K562 (cell line): ENCODE measurements around the gene CYP24A1. TPM values are rescaled to one million over a fixed set of nuclear protein-coding genes. Genes with fewer than 3 reads are reported as not detected.

Experiments
- ATAC-seq: fragments of 200-7000 bp; cut with Tn5 transposase; 3 replicates; pipeline ENCODE4 v1.9.1; 2020; ENCODE audit warnings: moderate library complexity
- BruUV-seq: library from RNA; stranded (reverse); fragments of 400-500 nt; replicated peaks from 2 replicates; lab custom pipeline; 2021; lab: Mats Ljungman, UMichigan
- CTCF ChIA-PET: fragments of 300-600 bp; formaldehyde crosslinking; extraction: SDS; loops from one replicate; lab custom pipeline; 2021; ENCODE audit warnings: low intra/inter-chr PET ratio; lab: Yijun Ruan, JAX
- POLR2A ChIA-PET: fragments of 300-600, 350-650 bp; sonication (Branson Sonifier 250); formaldehyde crosslinking; extraction: SDS; loops from one replicate; lab custom pipeline; 2021; ENCODE audit warnings: antibody characterized with exemption, inconsistent platforms; lab: Yijun Ruan, JAX
- DNase-seq, 4 experiments: peaks; one replicate each; pipeline versions ENCODE4 v3.0.0 to v3.0.0-alpha.2; 2011 to 2018; ENCODE audit warnings: low spot score in 3 of 4, mixed read lengths in 3 of 4; ENCODE audit errors: extremely low read depth in 1 of 4
- FAIRE-seq: peaks from 2 replicates; lab custom pipeline; 2011; peaks lifted over from hg19 to GRCh38; lab: Jason Lieb, UNC
- H2AFZ ChIP-seq: 2 replicates; pipeline ENCODE4 v1.6.0; 2011; ENCODE audit warnings: low read depth, low read length, control low read depth, inconsistent platforms
- H3K27ac ChIP-seq: fragments of 200-600 bp; 3 replicates; pipeline ENCODE4 v1.8.0; 2011; ENCODE audit warnings: low read depth, mild to moderate bottlenecking, control low read depth, inconsistent platforms, low read length, moderate library complexity, mixed read lengths; ENCODE audit errors: extremely low read depth
- H3K27me3 ChIP-seq, 2 experiments: fragments of 300-600 bp in 1 of 2; 2 replicates in 1 of 2; 3 replicates in 1 of 2; pipeline versions ENCODE4 v1.6.0 to v1.8.0; 2011; ENCODE audit warnings: inconsistent platforms in 2 of 2, low read length in 2 of 2, mild to moderate bottlenecking in 1 of 2, mixed read lengths in 1 of 2, moderate library complexity in 1 of 2; ENCODE audit not compliant: control insufficient read depth in 2 of 2, insufficient read depth in 2 of 2
- H3K36me3 ChIP-seq: fragments of 300-600 bp; 3 replicates; pipeline ENCODE4 v1.8.0; 2011; ENCODE audit warnings: mild to moderate bottlenecking, low read length, inconsistent platforms; ENCODE audit not compliant: control insufficient read depth, insufficient read depth
- H3K4me1 ChIP-seq, 2 experiments: fragments of 200-600 bp in 1 of 2; replicated peaks in 1 of 2; 2 replicates in 1 of 2; 3 replicates in 1 of 2; pipeline versions ENCODE4 v1.5.1 to v1.8.0; 2011; ENCODE audit warnings: inconsistent platforms in 2 of 2, low read length in 2 of 2, mild to moderate bottlenecking in 1 of 2, mixed read lengths in 1 of 2, moderate library complexity in 1 of 2; ENCODE audit not compliant: control insufficient read depth in 2 of 2, insufficient read depth in 2 of 2
- H3K4me2 ChIP-seq: 2 replicates; pipeline ENCODE4 v1.6.1; 2011; ENCODE audit warnings: low read length, control low read depth, inconsistent platforms, mixed read lengths; ENCODE audit not compliant: insufficient read depth
- H3K4me3 ChIP-seq: fragments of 200-600 bp; sonication (generic), shearing (Covaris generic); 2 replicates; pipeline ENCODE4 v1.5.1; 2016; ENCODE audit warnings: control low read depth, inconsistent platforms
- H3K79me2 ChIP-seq: fragments of 200-600 bp; 3 replicates; pipeline ENCODE4 v1.8.0; 2011; ENCODE audit warnings: low read length, inconsistent platforms; ENCODE audit not compliant: control insufficient read depth, insufficient read depth
- H3K9ac ChIP-seq, 2 experiments: 2 replicates each; pipeline versions ENCODE4 v1.6.0 to v1.6.1; 2011; ENCODE audit warnings: low read depth in 2 of 2, low read length in 2 of 2, control low read depth in 1 of 2, inconsistent platforms in 1 of 2, mild to moderate bottlenecking in 1 of 2, mixed read lengths in 1 of 2; ENCODE audit not compliant: insufficient read depth in 1 of 2
- H3K9me1 ChIP-seq: one replicate; pipeline ENCODE4 v1.6.0; 2011; ENCODE audit warnings: inconsistent platforms, mild to moderate bottlenecking, low read length, moderate library complexity; ENCODE audit not compliant: control insufficient read depth, insufficient read depth
- H3K9me3 ChIP-seq: replicated peaks from 2 replicates; pipeline ENCODE4 v1.5.1; 2011; ENCODE audit warnings: low read depth, low read length, inconsistent platforms; ENCODE audit not compliant: control insufficient read depth, insufficient read depth
- H4K20me1 ChIP-seq: replicated peaks from 2 replicates; pipeline ENCODE4 v1.6.1; 2011; ENCODE audit warnings: low read length, inconsistent platforms, mixed read lengths; ENCODE audit not compliant: control insufficient read depth, insufficient read depth
- ATF1 ChIP-seq, 2 experiments: fragments of 450-650 bp in 1 of 2; IDR thresholded peaks; 2 replicates each; pipeline ENCODE4 v1.6.1; 2016; ENCODE audit warnings: missing compliant biosample characterization in 1 of 2, missing genetic modification characterization in 1 of 2
- CBX8 ChIP-seq: fragments of 200-600 bp; sonication (generic); IDR thresholded peaks from 2 replicates; pipeline ENCODE4 v1.6.1; 2012; ENCODE audit warnings: borderline replicate concordance, mixed run types, low read depth, mild to moderate bottlenecking, moderate library complexity, mixed read lengths, low read length, control low read depth, inconsistent platforms; ENCODE audit not compliant: poor library complexity, severe bottlenecking; ENCODE audit errors: extremely low read depth
- RNF2 ChIP-seq: sonication (generic); IDR thresholded peaks from 2 replicates; pipeline ENCODE4 v1.6.1; 2016
- XRCC3 ChIP-seq: fragments of 450-650 bp; IDR thresholded peaks from 2 replicates; pipeline ENCODE4 v1.6.1; 2017; ENCODE audit warnings: mild to moderate bottlenecking, moderate library complexity
- ZKSCAN1 ChIP-seq: fragments of 150-350 bp; IDR thresholded peaks from 2 replicates; pipeline ENCODE4 v1.6.1; 2016; ENCODE audit warnings: low read depth, low read length
- ZNF212 ChIP-seq: fragments of 450-650 bp; formaldehyde crosslinking; IDR thresholded peaks from 2 replicates; pipeline ENCODE4 v1.4.0; 2020; ENCODE audit warnings: mild to moderate bottlenecking
- WGBS: fragments of 100-300 bp; shearing (Covaris generic); methylation state at CpG from one replicate; pipeline ENCODE4 v1.1.6; 2016; ENCODE audit warnings: low coverage, mixed read lengths; ENCODE audit not compliant: insufficient coverage; ENCODE audit errors: missing lambda C conversion rate; 5-methylcytosine and 5-hydroxymethylcytosine counted together
- in situ Hi-C: fragments of 300-500 bp; cut with MboI; formaldehyde crosslinking; loops from 4 replicates; pipeline ENCODE4 v1.15.0; 2018; ENCODE audit warnings: inconsistent platforms, mixed read lengths
- intact Hi-C: fragments of 100-400 bp; cut with micrococcal nuclease; formaldehyde crosslinking; loops from 2 replicates; pipeline ENCODE4 v1.14.2; 2022
- polyA plus RNA-seq, 8 experiments: library from polyadenylated mRNA; depleted of rRNA in 4 of 8; stranded (reverse) in 5 of 8; unstranded in 3 of 8; fragments of >200 nt; fragmentation: Nextera tagmentation in 2 of 8; fragmentation: Illumina TruSeq in 1 of 8; extraction: Ambion mirVana in 2 of 8; extraction: Trizol in 1 of 8; gene quantifications; 2 replicates each; pipeline versions ENCODE4 v1.2.1 to v1.2.3, GENCODE V29; 2011 to 2014; ENCODE audit warnings: inconsistent platforms in 1 of 8, missing spikeins in 1 of 8
- total RNA-seq, 7 experiments: library from RNA; depleted of rRNA in 6 of 7; stranded (reverse); fragments of >200 nt in 6 of 7; fragmentation: Illumina TruSeq in 2 of 7; extraction: Trizol in 2 of 7; gene quantifications; 2 replicates each; pipeline versions ENCODE4 v1.2.1 to v1.2.3, GENCODE V29; 2011 to 2021; ENCODE audit warnings: low replicate concordance in 1 of 7
- TF ChIP-seq, protein P1 (sequence below), 3 experiments: fragments of 200-800 bp in 1 of 3; fragments of 250-450 bp in 1 of 3; fragments of 450-650 bp in 1 of 3; sonication (Bioruptor Pico) in 1 of 3; sonication (Bioruptor generic) in 1 of 3; formaldehyde crosslinking in 1 of 3; IDR thresholded peaks; 2 replicates each; pipeline versions ENCODE4 v1.6.1 to v1.8.0; 2016 to 2022; ENCODE audit warnings: mild to moderate bottlenecking in 2 of 3, missing genetic modification characterization in 2 of 3, missing compliant biosample characterization in 1 of 3, moderate library complexity in 1 of 3
- TF ChIP-seq, protein P2 (sequence below): sonication (generic); formaldehyde crosslinking; IDR thresholded peaks from 2 replicates; pipeline ENCODE4 v1.8.0; 2022; ENCODE audit warnings: mild to moderate bottlenecking, missing genetic modification reagents

The CYP24A1 gene
- total and polyA plus RNA-seq, 9 of the 15 experiments (the other 6 are each of a cell fraction or from before 2014, with no cell fraction given), result 0.04 TPM; not detected in 8

DNA sequence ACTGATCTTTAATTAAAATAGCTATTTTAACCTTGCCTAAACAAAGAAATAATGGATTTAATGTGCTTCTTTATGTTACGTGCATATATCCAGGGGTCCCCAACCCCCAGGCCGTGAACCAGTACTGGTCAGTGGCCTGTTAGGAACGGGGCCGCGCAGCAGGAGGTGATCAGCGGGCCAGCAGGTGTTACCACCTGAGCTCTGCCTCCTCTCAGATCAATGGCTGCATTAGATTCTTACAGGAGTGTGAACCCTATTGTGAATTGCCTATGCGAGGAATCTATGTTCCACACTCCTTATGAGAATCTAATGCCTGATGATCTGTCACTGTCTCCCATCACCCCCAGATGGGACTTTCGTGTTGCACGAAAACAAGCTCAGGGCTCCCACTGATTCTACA lies 8.8 kb downstream of the CYP24A1 start:
- CTCF ChIA-PET, result no interaction called here
- in situ Hi-C loops (no loop called here), intact Hi-C loops (no loop called here)
- no peak overlapping the region for H3K9ac ChIP-seq
- ATAC-seq (no peak), DNase-seq (no peak), FAIRE-seq (no peak)
- no peak overlapping the region for H2AFZ ChIP-seq
- no peaks in the 10 kb centered on the region for H4K20me1 ChIP-seq
- no peaks in the 10 kb centered on the region for H3K9me3 ChIP-seq
- no peak overlapping the region for H3K4me3 ChIP-seq
- WGBS, result 2% methylated on average over 9 of the region's 9 CpGs
- no peak for TF ChIP-seq ZKSCAN1
- TF ChIP-seq, protein P1, sequence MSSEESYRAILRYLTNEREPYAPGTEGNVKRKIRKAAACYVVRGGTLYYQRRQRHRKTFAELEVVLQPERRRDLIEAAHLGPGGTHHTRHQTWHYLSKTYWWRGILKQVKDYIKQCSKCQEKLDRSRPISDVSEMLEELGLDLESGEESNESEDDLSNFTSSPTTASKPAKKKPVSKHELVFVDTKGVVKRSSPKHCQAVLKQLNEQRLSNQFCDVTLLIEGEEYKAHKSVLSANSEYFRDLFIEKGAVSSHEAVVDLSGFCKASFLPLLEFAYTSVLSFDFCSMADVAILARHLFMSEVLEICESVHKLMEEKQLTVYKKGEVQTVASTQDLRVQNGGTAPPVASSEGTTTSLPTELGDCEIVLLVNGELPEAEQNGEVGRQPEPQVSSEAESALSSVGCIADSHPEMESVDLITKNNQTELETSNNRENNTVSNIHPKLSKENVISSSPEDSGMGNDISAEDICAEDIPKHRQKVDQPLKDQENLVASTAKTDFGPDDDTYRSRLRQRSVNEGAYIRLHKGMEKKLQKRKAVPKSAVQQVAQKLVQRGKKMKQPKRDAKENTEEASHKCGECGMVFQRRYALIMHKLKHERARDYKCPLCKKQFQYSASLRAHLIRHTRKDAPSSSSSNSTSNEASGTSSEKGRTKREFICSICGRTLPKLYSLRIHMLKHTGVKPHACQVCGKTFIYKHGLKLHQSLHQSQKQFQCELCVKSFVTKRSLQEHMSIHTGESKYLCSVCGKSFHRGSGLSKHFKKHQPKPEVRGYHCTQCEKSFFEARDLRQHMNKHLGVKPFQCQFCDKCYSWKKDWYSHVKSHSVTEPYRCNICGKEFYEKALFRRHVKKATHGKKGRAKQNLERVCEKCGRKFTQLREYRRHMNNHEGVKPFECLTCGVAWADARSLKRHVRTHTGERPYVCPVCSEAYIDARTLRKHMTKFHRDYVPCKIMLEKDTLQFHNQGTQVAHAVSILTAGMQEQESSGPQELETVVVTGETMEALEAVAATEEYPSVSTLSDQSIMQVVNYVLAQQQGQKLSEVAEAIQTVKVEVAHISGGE (CRISPR knock-in tag; IDR thresholded peaks at IDR 0.05), result peak in 1 of 3 experiments; percentile 91; a peak in 2 of 6 replicates
- no peak for TF ChIP-seq ATF1 (CRISPR knock-in tag; IDR thresholded peaks at IDR 0.05)
- no peak for TF ChIP-seq ATF1 (tag; IDR thresholded peaks at IDR 0.05)
- TF ChIP-seq, protein P2, sequence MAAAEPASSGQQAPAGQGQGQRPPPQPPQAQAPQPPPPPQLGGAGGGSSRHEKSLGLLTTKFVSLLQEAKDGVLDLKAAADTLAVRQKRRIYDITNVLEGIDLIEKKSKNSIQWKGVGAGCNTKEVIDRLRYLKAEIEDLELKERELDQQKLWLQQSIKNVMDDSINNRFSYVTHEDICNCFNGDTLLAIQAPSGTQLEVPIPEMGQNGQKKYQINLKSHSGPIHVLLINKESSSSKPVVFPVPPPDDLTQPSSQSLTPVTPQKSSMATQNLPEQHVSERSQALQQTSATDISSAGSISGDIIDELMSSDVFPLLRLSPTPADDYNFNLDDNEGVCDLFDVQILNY, result no peak
- no peak for TF ChIP-seq CBX8
- TF ChIP-seq XRCC3, result no peak
- TF ChIP-seq ZNF212 (CRISPR knock-in tag), result no peak
- no peak for TF ChIP-seq RNF2
- no peak overlapping the region for H3K4me2 ChIP-seq
- H3K36me3 ChIP-seq, result no peaks in the 10 kb centered on the region
- no peaks in the 10 kb centered on the region for H3K9me1 ChIP-seq
- BruUV-seq, result no TSS peak
- no peaks in the 10 kb centered on the region for H3K4me1 ChIP-seq
- peaks cover 23 to 40% of the 10 kb centered on the region in 2 experiments for H3K27me3 ChIP-seq
- no peak overlapping the region for H3K27ac ChIP-seq
- H3K79me2 ChIP-seq, result no peaks in the 10 kb centered on the region
- POLR2A ChIA-PET, result no interaction called here
